Retinal pigment epithelial cell (primary cell): ENCODE measurements around the gene MYO9A.

Source experiments
- DNase-seq: peaks from one replicate; pipeline ENCODE4 v3.0.0-alpha.2; 2010; ENCODE audit warnings: low read depth
- H3K4me3 ChIP-seq: 2 replicates; pipeline ENCODE4 v1.5.1; 2011; ENCODE audit warnings: mild to moderate bottlenecking, low read length, control low read depth, moderate library complexity
- CTCF ChIP-seq: conservative IDR thresholded peaks from 2 replicates; pipeline ENCODE4 v1.5.1; 2011; ENCODE audit warnings: low read depth, low read length, control low read depth, inconsistent platforms

Gene MYO9A

GRCh38 chr15:72118017-72118978 is at the start of gene MYO9A, which contains the start of gene SENP8:
Gene MYO9A (minus strand): TSS chr15:72118150. CDS start chr15:72046563, 71,587 bp downstream.
Gene SENP8 (plus strand): TSS chr15:72118403. CDS start chr15:72139624, 21,221 bp downstream.
- DNase-seq = peak; percentile 92
- no peak for TF ChIP-seq CTCF
- H3K4me3 ChIP-seq = peak within 1 kb of the TSS; percentile 98

- no peak for DNase-seq
- TF ChIP-seq CTCF = no peak
- H3K4me3 ChIP-seq = no peak overlapping the region
Observed at GRCh38 chr15:72167445-72167844, 49.5 kb upstream of the MYO9A start.

GRCh38 chr15:72166716-72167417 is 48.9 kb upstream of the MYO9A start:
- no peak overlapping the region for H3K4me3 ChIP-seq
- DNase-seq = no peak
- no peak for TF ChIP-seq CTCF

- DNase-seq = no peak
- TF ChIP-seq CTCF = no peak
- H3K4me3 ChIP-seq = no peak overlapping the region
Observed at GRCh38 chr15:72163719-72164118, 45.8 kb upstream of the MYO9A start.

- H3K4me3 ChIP-seq = no peak overlapping the region
- no peak for DNase-seq
- TF ChIP-seq CTCF = no peak
Observed at GRCh38 chr15:72162569-72162968, 44.6 kb upstream of the MYO9A start.

GRCh38 chr15:72161361-72162132 is 43.6 kb upstream of the MYO9A start:
- H3K4me3 ChIP-seq = no peak overlapping the region
- no peak for DNase-seq
- TF ChIP-seq CTCF = no peak
